Prostate gland (tissue), 2 donors: ENCODE data around the gene PLEKHD1.

Experiments
- CTCF ChIP-seq, 4 experiments: fragments of 200-600 bp in 2 of 4; fragments of 450-650 bp in 2 of 4; sonication (generic) in 2 of 4; IDR thresholded peaks; 1 replicate in 3 of 4; 2 replicates in 1 of 4; pipeline ENCODE4 v1.5.1; 2016 to 2019; ENCODE audit warnings: antibody characterized with exemption in 4 of 4, mild to moderate bottlenecking in 2 of 4, moderate library complexity in 2 of 4
- POLR2A ChIP-seq: fragments of 450-650 bp; IDR thresholded peaks from one replicate; pipeline ENCODE4 v1.6.1; 2016; ENCODE audit warnings: antibody characterized with exemption, mild to moderate bottlenecking

DNA sequence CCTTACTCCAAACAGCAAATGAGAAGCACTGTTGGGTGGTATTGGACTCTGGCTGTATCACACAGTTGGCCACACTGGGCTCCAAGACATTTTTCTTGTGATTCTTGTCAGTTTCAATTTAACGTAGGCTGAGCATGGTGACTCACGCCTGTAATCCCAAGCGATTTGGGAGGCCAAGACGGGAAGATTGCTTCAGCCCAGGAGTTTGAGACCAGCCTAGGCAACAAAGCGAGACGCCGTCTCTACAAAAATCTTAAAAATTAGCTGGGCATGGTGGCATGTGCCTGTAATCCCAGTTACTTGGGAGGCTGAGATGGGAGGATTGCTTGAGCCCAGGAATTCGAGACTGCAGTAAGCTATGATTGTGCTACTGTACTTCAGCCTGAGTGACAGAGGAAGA, 35.3 kb upstream of the PLEKHD1 start:
- TF ChIP-seq POLR2A (no peak), CTCF (IDR thresholded peaks at IDR 0.05) (no peak)
